ENCODE measurements around the gene ADTRP. TPM values are rescaled to one million over a fixed set of nuclear protein-coding genes. Genes with fewer than 3 reads are reported as not detected.

The ADTRP gene
- total RNA-seq, 1 experiment from 2014 or later, result 0.86 TPM

- POLR2A ChIA-PET, result no interaction called here
- RAD21 ChIA-PET (ENCODE audit: low non-redundant PET in 1 of 2, low total read pairs in 2 of 2, uncharacterized antibody in 2 of 2, unreplicated experiment in 2 of 2), result no interaction called here
- no peaks in the 10 kb centered on the region for H3K4me1 ChIP-seq (ENCODE audit: control insufficient read depth in 1 of 2, insufficient read depth in 2 of 2, low read length in 2 of 2)
- H3K27me3 ChIP-seq (ENCODE audit: insufficient read depth, low read length), result peaks cover 3% of the 10 kb centered on the region; the same call in 1 of the 2 replicates
- no peak overlapping the region for H3K4me3 ChIP-seq (replicated peaks in 1 of 2; ENCODE audit: low read depth in 1 of 2, low read length in 2 of 2)
- no peak overlapping the region for H3K4me2 ChIP-seq (ENCODE audit: low read length)
- H3K9ac ChIP-seq (ENCODE audit: low read length), result no peak overlapping the region
- no peaks in the 10 kb centered on the region for H3K9me2 ChIP-seq (ENCODE audit: insufficient read depth)
- no peaks in the 10 kb centered on the region for H3K9me3 ChIP-seq (ENCODE audit: control insufficient read depth in 1 of 2, insufficient read depth in 1 of 2, low read depth in 1 of 2, low read length in 2 of 2)
- no TSS peak for BruUV-seq (replicated peaks)
- CTCF ChIA-PET, result no interaction called here
- ATAC-seq (no peak), DNase-seq (ENCODE audit: low read depth, low spot score) (no peak)
- H2AFZ ChIP-seq (ENCODE audit: low read depth, low read length, poor library complexity, severe bottlenecking), result no peak overlapping the region
- H3K79me2 ChIP-seq (ENCODE audit: insufficient read depth, low read length), result no peaks in the 10 kb centered on the region
- no peaks in the 10 kb centered on the region for H3K36me3 ChIP-seq (ENCODE audit: control insufficient read depth in 1 of 2, insufficient read depth in 2 of 2, low read length in 2 of 2)
- no peaks in the 10 kb centered on the region for H4K20me1 ChIP-seq (ENCODE audit: insufficient read depth)
- no peak overlapping the region for H3K27ac ChIP-seq (ENCODE audit: low read depth, low read length)
- TF ChIP-seq YY1 (IDR thresholded peaks at IDR 0.05; ENCODE audit: extremely low read depth, insufficient replicate concordance, low read depth, low read length) (no peak), MAX (IDR thresholded peaks at IDR 0.05) (no peak)
- intact Hi-C loops (cut with micrococcal nuclease), result no loop called here
These were observed 11.1 kb upstream of the ADTRP start for GRCh38 chr6:11789744-11790143.

- Histone ChIP-seq H3K79me2 (ENCODE audit: insufficient read depth, low read length) (no peaks in the 10 kb centered on the region), H3K9me3 (ENCODE audit: control insufficient read depth in 1 of 2, insufficient read depth in 1 of 2, low read depth in 1 of 2, low read length in 2 of 2) (no peaks in the 10 kb centered on the region), H2AFZ (ENCODE audit: low read depth, low read length, poor library complexity, severe bottlenecking) (no peak overlapping the region), H3K9ac (ENCODE audit: low read length) (no peak overlapping the region), H3K4me1 (ENCODE audit: control insufficient read depth in 1 of 2, insufficient read depth in 2 of 2, low read length in 2 of 2) (no peaks in the 10 kb centered on the region), H3K4me3 (replicated peaks in 1 of 2; ENCODE audit: low read depth in 1 of 2, low read length in 2 of 2) (no peak overlapping the region), H3K4me2 (ENCODE audit: low read length) (no peak overlapping the region), H3K27ac (ENCODE audit: low read depth, low read length) (no peak overlapping the region), H3K9me2 (ENCODE audit: insufficient read depth) (no peaks in the 10 kb centered on the region), H4K20me1 (ENCODE audit: insufficient read depth) (no peaks in the 10 kb centered on the region), H3K27me3 (ENCODE audit: insufficient read depth, low read length) (peaks cover 3% of the 10 kb centered on the region; the same call in 1 of the 2 replicates), H3K36me3 (ENCODE audit: control insufficient read depth in 1 of 2, insufficient read depth in 2 of 2, low read length in 2 of 2) (no peaks in the 10 kb centered on the region)
- CTCF ChIA-PET, result no interaction called here
- POLR2A ChIA-PET, result no interaction called here
- TF ChIP-seq ZNF274 (IDR thresholded peaks at IDR 0.05; ENCODE audit: low read depth, low read length) (no peak), SP1 (IDR thresholded peaks at IDR 0.05; ENCODE audit: low read depth) (no peak), FOSL1 (IDR thresholded peaks at IDR 0.05; ENCODE audit: low read depth) (no peak), EGR1 (IDR thresholded peaks at IDR 0.05; ENCODE audit: low read depth) (no peak)
- DNase-seq (ENCODE audit: low read depth, low spot score), result no peak
- intact Hi-C loops (cut with micrococcal nuclease), result no loop called here
- no peak for ATAC-seq
- RAD21 ChIA-PET (ENCODE audit: low non-redundant PET in 1 of 2, low total read pairs in 2 of 2, uncharacterized antibody in 2 of 2, unreplicated experiment in 2 of 2), result no interaction called here
- BruUV-seq (replicated peaks), result no TSS peak
These were observed 9.4 kb upstream of the ADTRP start for GRCh38 chr6:11788043-11788442.

All from HCT116 (cell line).